Fibroblast of gingiva (primary cell): ENCODE data around the gene PCSK6.

Source experiments
- DNase-seq: peaks from one replicate; pipeline ENCODE4 v3.0.0-alpha.2; 2011; ENCODE audit warnings: low read depth

PCSK6 gene

DNA sequence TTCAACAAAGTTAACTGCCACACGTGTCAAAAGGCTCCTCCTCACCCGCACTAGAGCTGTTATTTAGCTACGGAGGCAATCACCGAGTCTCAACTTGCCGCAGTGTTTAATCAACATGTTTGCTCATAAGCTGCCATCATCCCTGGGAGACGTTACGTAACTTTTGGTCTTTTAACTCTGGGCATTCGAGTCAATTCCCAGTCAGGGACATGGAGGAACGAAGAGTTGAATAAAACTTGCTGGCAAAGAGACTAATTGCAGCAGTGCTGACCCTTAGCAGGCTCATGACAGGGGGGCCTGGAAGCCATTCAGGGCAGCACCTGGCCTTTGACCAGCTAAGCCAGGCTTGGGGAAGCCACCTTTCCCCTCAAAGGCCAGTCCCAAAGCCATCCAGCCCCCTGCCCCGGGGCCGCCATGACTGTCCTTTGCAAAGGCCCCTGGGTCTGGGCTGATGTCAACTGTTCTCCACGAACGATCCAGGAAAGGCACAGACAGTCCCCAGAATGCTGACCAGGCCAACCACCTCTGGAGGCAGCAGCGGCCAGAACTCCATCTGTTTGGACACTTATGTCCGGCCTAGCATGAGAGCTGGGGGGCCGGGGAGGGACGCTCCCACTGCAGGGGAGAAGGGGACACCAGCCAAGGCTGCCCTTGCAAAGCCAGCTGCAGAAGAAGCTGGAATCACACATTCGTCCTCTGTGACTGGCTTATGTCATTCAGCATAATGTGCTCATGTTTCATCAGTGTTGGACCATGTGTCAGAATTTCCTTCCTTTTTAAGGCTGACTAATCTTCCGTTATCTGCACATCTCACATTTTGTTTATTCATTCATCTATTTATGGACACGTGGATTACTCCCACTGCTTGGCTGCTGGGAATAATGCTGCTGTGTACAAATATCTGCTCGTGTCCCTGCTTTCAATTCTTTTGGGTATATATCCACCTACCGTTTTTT, 43.7 kb downstream of the PCSK6 start:
- DNase-seq: peak; percentile 24

DNA sequence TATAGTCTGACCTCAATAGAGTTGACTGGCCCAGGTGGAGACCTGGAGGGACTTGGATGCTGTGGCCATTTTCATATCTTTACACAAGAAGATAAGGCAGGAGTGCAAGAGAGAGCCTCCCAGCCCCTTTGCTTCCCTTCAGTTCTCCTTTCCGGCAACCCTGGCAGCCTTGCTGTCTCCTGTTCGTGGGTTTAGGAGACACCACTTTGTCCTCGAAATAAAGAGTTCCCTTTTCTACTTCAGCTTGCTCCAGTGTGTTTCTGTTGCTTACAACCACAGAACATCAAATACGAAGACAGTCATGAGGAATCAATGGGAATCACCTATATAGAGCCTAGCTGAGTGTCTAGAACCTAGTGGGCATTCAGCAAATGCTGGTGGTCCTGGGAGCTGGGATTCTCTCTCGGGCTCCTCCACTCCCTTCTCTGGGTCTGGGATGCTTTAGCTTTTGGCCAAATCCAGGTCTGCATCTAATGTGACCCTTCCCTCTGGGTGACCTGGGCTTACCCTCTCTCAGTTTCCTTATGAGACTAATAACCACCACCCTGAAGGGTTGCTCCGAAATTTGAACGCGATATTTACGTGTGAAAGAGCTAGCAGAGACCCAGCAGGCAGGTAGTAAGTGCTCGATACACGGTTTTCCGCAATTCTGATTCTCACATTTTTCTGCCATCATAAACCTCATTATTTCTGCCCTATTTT, 44.5 kb downstream of the PCSK6 start:
- DNase-seq: no peak

DNA sequence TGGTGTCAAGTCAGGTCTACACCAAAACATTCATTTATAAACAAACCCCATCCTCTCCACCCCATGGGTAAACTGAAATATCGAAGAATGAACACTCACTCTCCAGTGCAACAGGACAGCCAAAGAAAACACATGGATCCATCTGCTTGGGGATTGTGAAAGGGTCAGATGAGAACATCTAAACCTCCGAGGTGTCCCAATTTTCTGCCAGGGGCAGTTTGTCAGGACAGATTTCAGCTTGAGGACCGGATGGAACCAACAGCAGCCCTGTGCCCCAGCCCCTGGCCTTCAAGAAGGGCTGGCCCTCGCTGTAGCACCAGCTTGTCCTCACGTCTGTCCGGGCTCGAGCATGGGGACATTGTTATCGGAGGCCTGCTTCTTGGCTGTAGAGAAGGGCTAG, 45.5 kb downstream of the PCSK6 start:
- DNase-seq: no peak

DNA sequence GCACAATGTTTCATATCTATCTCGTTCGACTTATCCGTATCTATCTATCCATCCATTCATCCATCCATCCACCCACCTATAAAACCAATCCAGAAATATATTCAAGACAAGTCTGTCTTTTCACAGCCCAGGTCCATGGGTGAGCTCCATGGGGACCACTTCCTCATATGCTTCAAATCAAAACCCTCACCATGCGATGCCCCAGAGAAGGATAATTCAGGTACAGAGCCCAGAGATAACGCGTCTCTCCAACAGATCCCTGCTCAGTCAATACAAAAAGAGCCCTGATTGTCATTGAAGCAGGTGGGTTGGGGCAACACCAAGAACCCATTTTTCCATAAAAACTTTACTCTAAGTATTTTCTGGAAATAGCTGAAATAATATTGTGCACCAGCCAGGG, 47.2 kb downstream of the PCSK6 start:
- no peak for DNase-seq

DNA sequence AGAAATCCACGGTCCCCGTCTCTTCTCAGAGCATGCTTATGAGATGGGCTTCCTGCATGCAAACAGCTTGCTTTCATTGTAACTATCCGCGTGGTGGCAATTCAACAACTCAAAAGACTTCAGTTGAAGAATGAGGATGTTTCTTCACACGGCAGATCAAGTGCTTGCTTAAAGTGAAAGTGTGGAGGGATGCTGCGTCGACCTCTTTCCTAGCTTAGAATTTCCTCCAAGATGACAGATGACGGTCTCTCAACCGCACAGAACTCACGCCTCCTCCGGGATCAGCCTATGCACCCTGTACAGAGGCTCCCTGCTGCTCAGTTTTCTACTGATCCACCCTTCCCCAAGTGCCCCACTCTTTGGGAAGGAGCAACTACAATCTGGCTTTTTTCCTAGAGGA, 47.8 kb downstream of the PCSK6 start:
- peak; percentile 23 for DNase-seq

DNA sequence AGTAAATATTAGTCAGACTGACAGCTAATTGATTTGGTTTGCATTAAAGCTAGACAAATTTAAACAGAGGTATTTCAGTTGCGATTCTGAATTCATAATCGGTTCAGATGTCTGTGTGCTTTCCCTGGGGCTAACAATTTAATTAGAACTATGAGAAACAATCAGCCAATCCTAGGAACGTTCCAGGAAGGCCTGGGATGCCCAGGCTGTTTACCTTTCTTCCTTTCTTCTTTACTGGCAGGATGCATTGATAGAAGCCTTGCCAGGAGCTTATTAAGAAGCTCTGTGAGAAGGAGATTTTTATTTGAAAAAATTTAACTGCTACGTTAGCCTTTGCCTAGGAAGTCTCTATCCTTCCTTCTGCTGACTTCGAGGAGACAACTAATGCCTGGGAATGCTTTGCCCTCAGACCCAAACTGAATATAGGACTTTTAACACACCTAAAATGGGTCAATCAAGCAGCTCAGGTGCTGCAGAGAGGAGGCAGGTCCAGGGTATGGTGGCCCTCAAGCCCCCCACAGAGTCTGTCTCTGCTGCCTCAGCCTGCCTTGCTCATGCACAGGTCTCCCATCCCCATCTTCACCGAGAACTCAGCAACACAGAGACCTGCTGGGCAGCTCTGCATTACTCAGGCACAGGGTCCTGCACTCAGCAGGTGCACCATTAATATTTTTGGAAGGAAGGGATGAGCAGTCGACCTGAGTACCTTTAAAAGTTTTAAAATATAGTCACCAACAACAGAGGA, 48.5 kb downstream of the PCSK6 start:
- DNase-seq: no peak

DNA sequence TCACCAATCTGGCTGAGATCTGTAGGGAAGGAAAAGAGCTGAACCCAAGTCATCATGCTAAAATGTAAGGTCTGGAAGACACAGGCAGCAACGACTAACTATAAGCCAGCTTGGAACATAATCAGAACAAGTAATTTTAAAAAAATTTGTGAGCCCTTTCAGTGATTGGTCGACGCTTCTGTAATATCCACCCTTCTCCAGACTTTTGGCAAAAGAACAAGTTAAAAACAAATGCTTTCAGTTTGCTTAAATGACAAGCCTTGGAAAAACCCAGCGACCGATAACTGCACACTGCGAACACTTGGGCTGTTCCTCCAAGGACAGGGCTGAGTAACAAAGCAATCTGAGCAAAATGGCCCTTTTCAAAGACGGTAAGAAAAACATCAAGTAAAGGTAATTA, 49.6 kb downstream of the PCSK6 start:
- peak; percentile 79 for DNase-seq

DNA sequence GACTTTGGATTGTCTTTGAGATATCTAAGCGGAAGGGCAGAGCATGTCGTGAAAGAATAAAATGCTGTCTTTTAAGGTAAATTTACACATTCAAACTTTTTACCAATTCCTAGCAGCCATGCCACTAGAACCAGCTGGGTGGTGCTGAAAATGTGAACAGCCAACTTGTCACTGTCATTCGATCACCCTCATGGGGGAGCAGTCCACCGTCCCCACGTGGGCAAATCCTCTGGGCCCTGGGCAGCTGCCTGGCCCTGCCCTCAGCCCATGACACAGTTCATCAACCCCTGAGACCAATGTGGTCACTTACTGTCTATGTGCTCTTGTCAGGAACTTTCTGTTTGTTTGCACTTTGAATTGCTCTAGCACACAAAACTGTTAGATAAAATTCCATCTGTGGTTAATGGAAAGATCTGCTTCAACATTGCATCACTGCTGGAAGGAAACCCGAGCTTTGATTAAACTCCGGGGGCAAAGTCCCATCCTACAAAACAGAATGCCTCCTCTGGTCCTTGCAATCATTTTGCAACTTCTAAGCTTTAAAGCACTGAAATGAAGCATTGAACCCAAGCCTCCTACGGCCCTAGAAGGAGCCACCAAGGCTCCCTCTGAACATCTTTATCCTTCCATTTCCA, 50.1 kb downstream of the PCSK6 start:
- peak; percentile 46 for DNase-seq

DNA sequence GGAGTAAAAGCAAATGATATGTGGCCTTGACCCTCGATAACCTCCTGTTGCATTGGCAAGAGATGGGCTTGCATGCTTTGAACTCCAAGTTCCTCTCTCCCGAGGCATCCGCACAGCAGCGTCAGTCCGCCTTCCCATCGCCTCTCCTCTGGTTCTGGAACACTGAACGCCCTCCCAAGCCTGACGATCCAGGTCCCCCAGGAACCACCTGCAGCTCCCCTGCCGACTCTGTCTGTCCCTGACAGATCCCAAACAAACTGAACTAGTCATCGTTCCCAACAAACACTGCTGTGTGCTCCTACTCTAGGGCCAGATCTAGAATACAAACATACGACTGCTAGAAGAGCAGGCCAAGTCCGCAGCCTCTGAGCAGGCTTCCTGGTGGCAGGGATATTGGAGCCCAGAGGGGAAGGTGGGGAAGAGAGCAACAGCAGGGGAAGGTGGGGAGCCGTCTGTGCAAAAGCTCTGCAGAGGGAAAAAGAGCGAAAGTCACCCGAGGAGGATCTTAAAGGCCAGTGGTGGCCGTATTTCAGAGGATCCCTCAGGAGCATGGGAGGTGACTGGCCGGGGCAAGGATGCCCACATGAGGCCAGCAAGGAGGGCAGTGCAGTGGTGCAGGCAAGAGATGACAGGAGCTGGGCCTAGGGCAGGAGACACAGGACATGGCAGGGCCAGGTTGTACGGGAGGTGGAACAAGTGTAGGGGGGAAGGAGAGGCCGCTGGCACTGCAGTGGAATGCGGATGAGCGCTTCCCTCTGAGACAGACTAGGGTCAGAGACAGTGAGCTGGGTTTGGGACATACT, 50.8 kb downstream of the PCSK6 start:
- no peak for DNase-seq

DNA sequence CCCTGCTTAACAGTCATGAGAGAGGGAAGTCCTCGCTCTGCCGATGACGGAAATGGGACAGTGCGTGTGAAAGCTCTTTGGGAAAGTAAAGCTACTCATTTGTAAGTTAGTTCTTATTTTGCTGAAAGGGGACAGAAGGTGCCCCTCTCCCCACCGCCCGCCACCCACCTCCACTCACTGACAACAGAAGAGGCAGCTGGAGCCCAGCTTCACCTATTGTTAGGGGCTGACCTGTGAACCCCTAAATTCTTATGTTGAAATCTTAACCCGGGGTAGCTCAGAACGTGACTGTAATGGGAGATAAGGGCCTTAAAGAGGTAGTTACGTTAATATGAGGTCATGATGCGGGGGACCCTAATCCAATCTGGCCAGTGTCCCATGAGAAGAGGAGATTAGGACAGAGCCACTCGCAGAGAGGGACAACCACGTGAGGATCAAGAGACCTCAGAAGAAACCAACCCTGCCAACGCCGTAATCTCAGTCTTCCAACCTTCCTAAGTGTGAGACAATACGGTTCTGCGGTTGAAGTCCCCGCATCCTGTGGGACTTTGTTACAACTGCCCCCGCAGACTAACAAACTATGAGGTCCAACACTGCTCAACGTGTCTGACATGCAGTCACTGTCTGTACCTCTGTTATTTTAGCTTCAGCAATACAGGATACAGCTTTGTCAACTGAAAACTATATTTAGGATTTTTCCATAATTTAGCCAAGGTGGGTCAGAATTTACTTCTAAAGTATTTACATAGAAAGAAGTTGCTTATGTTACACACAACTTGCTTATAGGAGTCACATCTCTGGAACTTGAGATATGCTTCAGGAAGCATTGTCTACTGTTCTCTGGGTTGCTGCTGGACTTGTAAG, 51.7 kb downstream of the PCSK6 start:
- no peak for DNase-seq

DNA sequence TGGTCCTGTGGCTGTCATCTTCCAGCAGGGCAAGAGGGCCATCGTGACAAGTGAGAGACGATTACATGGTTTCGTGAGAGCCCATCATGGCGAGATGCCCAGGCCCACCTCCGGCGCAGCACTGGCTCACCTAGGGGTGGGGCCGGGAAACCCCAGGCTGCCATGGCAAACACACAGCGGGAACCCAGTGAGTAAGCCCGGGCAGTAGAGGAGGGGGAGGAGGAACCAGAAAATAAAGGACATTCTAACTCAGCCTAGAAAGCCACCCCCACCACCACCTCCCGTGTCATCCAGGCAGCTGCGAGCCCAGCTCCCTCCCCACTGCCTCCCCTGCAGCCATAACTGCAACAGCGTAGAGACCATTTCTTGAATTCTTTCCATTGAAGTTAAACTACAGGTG, 52.3 kb downstream of the PCSK6 start:
- DNase-seq: no peak

DNA sequence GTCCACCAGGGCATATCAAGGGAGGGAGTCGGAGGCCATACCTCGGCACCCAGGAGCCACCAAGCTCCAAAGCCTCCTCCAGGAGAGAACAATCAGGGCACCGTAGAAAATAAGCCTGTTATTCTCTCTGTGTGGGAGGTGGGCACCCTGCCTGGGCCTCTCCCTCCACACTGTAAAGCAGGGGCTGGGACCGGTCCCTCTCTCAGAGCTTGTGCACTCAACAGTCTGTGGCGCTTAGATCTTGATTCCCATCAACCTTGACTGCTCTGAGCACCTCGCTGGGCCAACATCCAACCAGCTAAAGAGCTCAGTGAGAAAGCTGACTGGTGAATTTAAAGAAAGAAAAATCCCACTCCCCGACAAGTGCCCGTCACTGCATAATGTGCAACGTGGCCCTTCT, 53.0 kb downstream of the PCSK6 start:
- DNase-seq: no peak

DNA sequence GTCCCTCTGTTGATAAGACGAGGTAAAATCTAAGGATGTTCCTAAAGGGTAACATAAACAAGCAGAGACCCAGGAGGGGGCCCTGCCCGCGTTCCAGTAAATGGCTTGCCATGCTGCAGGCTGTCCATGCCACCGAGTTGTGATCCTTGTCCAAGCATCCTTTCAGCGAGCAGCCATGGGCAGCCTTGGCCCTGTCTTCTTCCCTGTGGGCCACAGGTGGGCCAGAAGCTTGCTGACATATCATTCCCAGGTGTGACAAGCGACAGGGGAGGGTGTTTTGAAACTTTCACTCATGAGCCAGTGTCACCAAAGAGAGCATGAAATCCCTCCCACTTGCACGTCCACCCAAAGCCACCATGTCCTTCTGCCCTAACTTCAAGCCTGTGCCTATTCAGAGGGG, 53.7 kb downstream of the PCSK6 start:
- DNase-seq: no peak

DNA sequence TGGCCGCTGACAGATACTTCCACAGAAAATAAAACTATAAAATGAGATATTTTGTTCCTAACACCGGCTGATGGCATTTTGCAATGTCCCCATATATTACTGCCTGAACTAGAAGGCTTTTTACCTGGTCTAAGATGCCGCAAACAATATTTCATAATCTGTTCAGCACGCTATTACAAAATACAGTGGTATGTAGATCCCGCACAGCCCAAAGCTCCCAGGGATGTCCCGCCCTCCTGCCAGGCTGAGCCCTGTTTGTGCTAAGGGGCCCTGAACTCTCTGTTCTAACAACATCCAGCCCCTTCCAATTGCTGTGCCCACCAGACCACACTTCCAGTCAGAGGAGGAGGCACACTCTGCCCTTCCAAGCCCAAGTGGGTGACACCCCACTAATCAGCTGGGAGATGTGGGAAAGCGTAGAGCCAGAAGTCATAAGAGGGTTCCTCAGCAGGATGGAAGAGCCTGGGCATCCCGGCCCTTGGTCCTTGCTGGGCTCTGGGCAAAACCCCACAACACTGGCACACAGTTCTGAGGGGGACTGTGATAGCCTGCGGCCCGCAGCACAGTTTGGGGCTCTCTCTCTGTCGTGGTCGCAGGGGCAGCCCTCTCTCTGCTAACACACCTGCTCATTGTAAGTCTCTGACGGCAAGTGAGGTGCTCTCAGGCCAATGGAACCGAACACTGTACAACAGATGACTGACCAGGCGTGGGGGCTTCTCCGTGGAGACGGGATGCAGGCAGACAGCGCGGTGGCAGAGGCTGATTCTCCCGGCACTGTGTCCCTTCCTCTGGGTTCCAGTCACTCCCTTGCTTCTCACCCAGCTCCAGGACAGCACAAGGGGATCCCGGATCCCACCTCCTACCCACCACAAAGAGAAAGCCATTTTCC, 55.2 kb downstream of the PCSK6 start:
- DNase-seq: no peak

DNA sequence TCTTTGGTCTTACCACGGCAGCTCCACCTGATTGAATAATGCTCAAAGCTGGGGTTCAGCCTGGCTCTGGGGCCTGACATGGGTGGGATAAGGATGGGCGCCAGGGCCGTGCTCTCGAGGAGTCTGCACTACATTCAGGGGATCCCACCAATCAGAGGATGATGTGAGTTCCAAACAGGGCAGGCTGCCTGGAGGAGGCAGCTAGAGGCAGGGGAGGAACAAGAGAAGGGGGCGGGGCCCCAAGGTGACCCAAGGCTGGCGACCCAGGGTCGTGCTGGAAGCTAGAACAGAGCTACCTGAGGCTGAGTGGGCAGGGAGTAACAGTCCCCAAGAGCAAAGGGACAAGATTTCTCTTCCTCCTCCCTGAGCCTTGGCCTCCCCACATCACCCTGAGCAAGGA, 56.1 kb downstream of the PCSK6 start:
- DNase-seq: no peak

DNA sequence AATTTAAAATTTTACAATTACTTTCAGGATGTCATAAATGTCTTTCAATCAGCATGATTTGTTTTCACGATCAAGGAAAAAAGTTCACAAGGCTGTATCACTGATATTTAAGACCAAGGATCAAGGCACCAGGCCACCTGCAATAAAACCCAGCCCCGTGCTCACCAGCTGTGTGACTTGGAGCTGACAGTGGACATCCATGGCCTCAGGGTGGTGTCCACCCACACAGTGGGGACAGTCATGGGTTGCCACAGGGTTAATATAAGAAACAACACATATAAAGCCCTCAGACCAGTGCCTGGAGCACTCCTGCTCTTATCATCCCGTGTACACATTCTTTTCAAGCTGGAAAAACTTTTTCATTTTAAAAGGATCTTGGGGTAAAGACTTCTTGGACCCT, 56.5 kb downstream of the PCSK6 start:
- DNase-seq: no peak

DNA sequence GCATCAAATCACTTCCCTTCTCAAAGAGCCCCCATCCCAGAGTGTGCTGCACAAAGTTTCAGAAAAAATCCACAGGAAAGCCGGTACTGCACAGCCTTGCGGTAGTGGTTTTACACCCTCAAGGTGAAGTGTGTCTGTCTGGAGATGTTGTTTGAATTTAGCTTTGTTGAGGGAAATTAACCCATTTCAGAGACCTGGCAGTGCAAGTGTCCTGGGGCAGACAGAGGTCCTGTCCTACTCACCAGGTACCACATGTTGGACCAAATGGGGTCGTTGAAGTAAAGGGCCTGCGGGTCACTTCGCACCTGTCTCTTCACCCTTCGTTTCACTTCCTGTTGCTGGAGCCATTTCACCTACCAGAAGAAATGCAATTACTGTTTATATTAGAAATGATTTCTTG, 57.8 kb downstream of the PCSK6 start:
- DNase-seq: no peak

DNA sequence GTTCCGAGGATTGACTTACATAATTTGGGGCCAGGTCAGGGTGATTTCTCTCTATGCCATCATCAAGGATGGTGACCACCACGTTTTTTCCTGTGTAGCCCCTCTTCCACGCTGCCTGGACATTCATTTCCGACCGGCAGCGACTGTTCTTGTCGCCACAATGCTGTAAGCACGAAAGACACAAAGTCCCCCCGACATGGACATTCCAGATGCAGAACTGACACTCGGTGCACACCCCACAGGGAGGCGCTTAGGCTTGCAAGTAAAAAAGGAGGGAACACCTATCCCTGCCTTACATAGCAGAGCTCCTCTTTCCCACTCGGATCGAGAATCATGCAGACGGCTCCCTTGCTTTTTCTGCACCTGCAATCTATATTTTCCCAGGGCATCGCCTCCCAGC, 58.2 kb downstream of the PCSK6 start:
- DNase-seq: no peak

DNA sequence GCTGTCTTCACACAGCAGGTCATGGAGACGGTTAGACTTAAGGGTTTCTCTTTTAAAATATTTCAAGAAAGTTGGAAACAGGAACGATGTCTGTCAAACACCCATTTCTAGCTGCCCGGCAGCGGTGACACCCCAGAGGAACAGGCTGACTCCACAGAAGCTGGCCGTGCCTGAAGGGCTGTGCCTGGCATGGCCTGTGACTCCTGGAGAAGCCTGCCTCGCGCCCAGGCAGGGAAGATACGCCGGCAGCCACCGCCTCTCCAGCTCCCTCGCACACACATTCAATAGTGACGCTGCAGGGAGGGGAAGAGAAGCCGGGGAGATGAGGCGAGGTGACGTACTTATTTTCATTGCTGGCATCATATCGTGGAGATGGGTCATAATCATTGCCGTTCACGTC, 59.9 kb downstream of the PCSK6 start:
- no peak for DNase-seq
